Thoracic aorta (tissue), 2 donors: ENCODE data around the gene FBLN7. TPM values are rescaled to one million over a fixed set of nuclear protein-coding genes. Genes with fewer than 3 reads are reported as not detected.

Source experiments
- ATAC-seq: fragments of 150-250 bp; one replicate; pipeline ENCODE4 v1.8.0; 2017; ENCODE audit warnings: low read depth; ENCODE audit not compliant: insufficient number of reproducible peaks, low FRiP score
- DNase-seq: peaks from one replicate; pipeline ENCODE4 v3.0.0-alpha.2; 2020; ENCODE audit warnings: low spot score
- H3K27ac ChIP-seq, 2 donors: fragments of 200-600 bp; sonication (generic); 1 replicate in 1 of 2; 2 replicates in 1 of 2; pipeline ENCODE4 v1.5.1; 2016; ENCODE audit warnings: mild to moderate bottlenecking in 2 of 2, moderate library complexity in 2 of 2
- H3K27me3 ChIP-seq: fragments of 200-600 bp; sonication (generic); replicated peaks from 2 replicates; pipeline ENCODE4 v1.6.0; 2016; ENCODE audit warnings: mild to moderate bottlenecking; ENCODE audit not compliant: insufficient read depth
- H3K36me3 ChIP-seq: fragments of 200-600 bp; sonication (generic); one replicate; pipeline ENCODE4 v1.5.1; 2016
- H3K4me1 ChIP-seq, 2 donors: fragments of 200-600 bp; sonication (generic); 1 replicate in 1 of 2; 2 replicates in 1 of 2; pipeline versions ENCODE4 v1.5.1 to v1.6.0; 2016; ENCODE audit warnings: low read depth in 2 of 2, mild to moderate bottlenecking in 1 of 2; ENCODE audit not compliant: control insufficient read depth in 1 of 2
- H3K4me3 ChIP-seq: fragments of 200-600 bp; sonication (generic); 2 replicates; pipeline ENCODE4 v1.5.1; 2016; ENCODE audit warnings: mild to moderate bottlenecking
- H3K9me3 ChIP-seq: fragments of 200-600 bp; sonication (generic); 2 replicates; pipeline ENCODE4 v1.5.1; 2016
- CTCF ChIP-seq: fragments of 200-600 bp; sonication (generic); IDR thresholded peaks from one replicate; pipeline ENCODE4 v1.5.1; 2019; ENCODE audit warnings: antibody characterized with exemption
- total RNA-seq, 2 donors: library from RNA; depleted of rRNA; stranded (reverse); fragments of >200 nt; gene quantifications; one replicate each; pipeline versions ENCODE4 v1.1.0 to v1.2.3, GENCODE V29; 2016

Gene FBLN7
- total RNA-seq, 2 donors from 2014 or later, result 5.1 to 15.6 TPM

- H3K4me3 ChIP-seq, result no peak overlapping the region
- H3K9me3 ChIP-seq, result no peaks in the 10 kb centered on the region
- H3K27me3 ChIP-seq, result no peaks in the 10 kb centered on the region
- DNase-seq (no peak), ATAC-seq (no peak)
- no peaks in the 10 kb centered on the region for H3K4me1 ChIP-seq
- no peak for TF ChIP-seq CTCF
- H3K36me3 ChIP-seq, result no peaks in the 10 kb centered on the region
- H3K27ac ChIP-seq, result no peak overlapping the region
These were observed 19.3 kb downstream of the FBLN7 start for GRCh38 chr2:112157472-112157871.

DNA sequence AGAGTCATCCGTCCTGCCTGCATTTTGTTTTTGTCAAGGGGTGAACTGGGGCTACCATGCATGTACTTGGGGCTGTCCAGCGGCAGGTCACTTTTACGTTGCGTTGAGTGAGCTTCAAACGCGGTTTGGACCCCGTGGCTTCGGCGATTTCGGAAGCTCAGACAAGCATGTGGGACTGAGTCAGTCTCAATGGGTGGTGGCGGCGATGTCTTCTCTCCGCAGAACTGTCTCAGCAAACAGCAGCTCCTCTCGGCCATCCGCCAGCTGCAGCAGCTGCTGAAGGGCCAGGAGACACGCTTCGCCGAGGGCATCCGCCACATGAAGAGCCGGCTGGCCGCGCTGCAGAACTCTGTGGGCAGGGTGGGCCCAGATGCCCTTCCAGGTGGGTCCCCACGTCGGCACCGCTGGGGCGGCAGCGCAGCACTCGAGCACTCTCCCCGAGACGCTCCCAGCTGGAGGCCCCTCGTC is 21.3 kb downstream of the FBLN7 start:
- Histone ChIP-seq H3K4me1 (no peaks in the 10 kb centered on the region), H3K27me3 (no peaks in the 10 kb centered on the region)

DNA sequence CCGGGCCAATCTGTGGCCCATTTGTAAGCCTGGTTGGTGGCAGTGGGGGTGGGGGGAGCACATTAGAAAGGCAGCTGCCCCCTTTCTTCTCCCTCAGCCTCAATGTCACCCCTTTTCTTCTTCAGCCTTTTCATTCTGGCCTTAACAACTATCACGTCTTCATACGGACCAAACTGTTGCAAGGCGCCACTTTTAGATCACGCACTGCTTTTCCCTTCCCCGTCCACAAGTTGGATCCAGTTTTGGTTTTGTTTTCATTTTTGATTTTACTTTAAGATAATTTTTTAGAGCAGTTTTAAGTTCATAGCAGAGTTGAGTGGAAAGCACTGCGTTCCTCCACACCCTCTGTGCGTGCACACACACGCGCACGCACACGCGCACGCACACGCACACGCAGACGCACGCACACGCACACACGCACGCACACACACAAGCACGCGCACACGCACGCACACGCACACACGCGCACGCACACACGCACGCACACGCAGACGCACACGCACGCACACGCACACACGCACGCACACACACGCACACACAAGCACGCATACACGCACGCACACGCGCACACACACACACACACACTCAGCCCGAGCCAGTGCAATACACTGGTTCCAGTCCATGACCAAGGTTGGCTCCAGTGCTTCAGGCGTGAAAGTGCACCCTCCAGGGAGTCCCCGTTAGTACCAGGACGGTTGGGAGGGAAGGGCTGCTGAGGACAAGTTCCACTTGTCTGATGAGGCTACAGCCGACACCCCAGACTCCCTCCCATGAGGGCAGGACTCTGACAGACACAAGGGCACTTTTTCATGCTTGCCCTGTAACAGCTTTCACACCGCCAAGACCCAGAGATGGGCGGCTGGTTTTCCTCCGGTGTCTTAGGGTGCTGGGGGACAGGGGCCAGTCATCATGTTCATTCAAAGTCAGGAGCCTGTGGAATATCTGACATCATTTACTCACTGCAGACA is 22.4 kb downstream of the FBLN7 start:
- TF ChIP-seq CTCF, result no peak
- Histone ChIP-seq H3K36me3 (no peaks in the 10 kb centered on the region), H3K9me3 (no peaks in the 10 kb centered on the region), H3K27ac (no peak overlapping the region), H3K4me1 (no peaks in the 10 kb centered on the region), H3K4me3 (no peak overlapping the region), H3K27me3 (no peaks in the 10 kb centered on the region)
- DNase-seq (no peak), ATAC-seq (no peak)

More for the DNA sequence above, 21.3 kb downstream of the FBLN7 start:
- H3K36me3 ChIP-seq, result no peaks in the 10 kb centered on the region
- no peak for ATAC-seq
- TF ChIP-seq CTCF, result no peak
- no peak overlapping the region for H3K4me3 ChIP-seq
- H3K9me3 ChIP-seq, result no peaks in the 10 kb centered on the region
- H3K27ac ChIP-seq, result no peak overlapping the region
- DNase-seq, result no peak

DNA sequence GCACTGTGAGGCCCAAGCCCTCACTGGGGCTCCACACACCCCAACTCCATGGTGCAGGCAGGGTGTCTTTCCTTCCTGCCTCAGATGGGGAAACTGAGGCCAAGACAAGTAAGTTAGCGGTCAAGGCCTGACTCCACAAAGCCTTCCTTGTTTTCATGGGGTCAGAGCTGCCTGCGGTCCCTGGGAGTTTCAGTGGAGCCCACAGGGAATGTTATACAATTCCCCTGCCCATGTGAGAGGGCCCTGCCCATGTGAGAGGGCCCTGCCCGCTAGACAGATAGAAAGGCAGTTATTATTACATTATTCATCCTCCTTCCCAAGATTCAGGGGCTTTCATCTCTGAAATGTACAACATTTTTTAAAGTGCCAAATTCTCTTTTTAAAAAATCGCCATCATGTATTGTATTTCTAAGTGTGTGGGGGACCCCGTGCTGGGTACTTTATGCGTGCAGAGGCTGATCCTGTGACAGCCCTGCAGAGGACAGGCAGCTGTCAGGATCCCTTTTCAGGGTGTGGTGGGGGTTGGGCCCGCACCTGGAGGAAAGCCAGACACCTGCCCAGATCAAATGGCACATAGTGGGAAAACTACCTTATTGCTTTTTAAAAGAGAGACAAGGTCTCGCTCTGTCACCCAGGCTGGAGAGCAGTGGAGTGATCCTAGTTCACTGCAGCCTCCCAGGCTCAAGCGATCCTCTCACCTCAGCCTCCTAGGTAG is 23.4 kb downstream of the FBLN7 start:
- no peaks in the 10 kb centered on the region for H3K27me3 ChIP-seq
- no peaks in the 10 kb centered on the region for H3K9me3 ChIP-seq
- no peaks in the 10 kb centered on the region for H3K36me3 ChIP-seq
- DNase-seq, result no peak
- H3K4me1 ChIP-seq, result no peaks in the 10 kb centered on the region
- no peak for TF ChIP-seq CTCF
- no peak for ATAC-seq
- no peak overlapping the region for H3K27ac ChIP-seq
- no peak overlapping the region for H3K4me3 ChIP-seq

- no peaks in the 10 kb centered on the region for H3K36me3 ChIP-seq
- no peak overlapping the region for H3K27ac ChIP-seq
- no peaks in the 10 kb centered on the region for H3K4me1 ChIP-seq
- TF ChIP-seq CTCF, result no peak
- no peak overlapping the region for H3K4me3 ChIP-seq
- no peaks in the 10 kb centered on the region for H3K27me3 ChIP-seq
- no peak for DNase-seq
- no peak for ATAC-seq
- no peaks in the 10 kb centered on the region for H3K9me3 ChIP-seq
These were observed 24.2 kb downstream of the FBLN7 start for GRCh38 chr2:112162341-112162740.
